ENCODE measurements around the gene ZNF443. TPM values are rescaled to one million over a fixed set of nuclear protein-coding genes. Genes with fewer than 3 reads are reported as not detected.

The ZNF443 gene
- total RNA-seq, 1 experiment from 2014 or later, result 9.4 TPM

GRCh38 chr19:12465211-12465610 is 24.4 kb upstream of the ZNF443 start:
- H3K9me3 Mint-ChIP-seq, result peaks cover 73 to 78% of the 10 kb centered on the region in 2 experiments
- no peak overlapping the region for H2BK20ac ChIP-seq (ENCODE audit: low read depth, low read length, poor library complexity, severe bottlenecking)
- no peak overlapping the region for H2BK120ac ChIP-seq (ENCODE audit: low read depth, low read length, poor library complexity, severe bottlenecking)
- no peaks in the 10 kb centered on the region for H4K20me1 ChIP-seq (ENCODE audit: control insufficient read depth, insufficient read depth, insufficient read length)
- no peak overlapping the region for H3K4me2 ChIP-seq (ENCODE audit: insufficient read depth, insufficient read length, low read length)
- no peak overlapping the region for H2BK15ac ChIP-seq (ENCODE audit: low read depth, low read length)
- H3K23me2 ChIP-seq (ENCODE audit: insufficient read length, low read depth, low read length, poor library complexity, severe bottlenecking), result no peaks in the 10 kb centered on the region
- H3K4me3 Mint-ChIP-seq, result no peak overlapping the region
- WGBS (ENCODE audit: extremely low coverage, insufficient read length, low lambda C conversion rate), result no CpG with 5 or more reads among the region's 5 CpGs
- H3K4ac ChIP-seq (ENCODE audit: low read depth, low read length), result no peak overlapping the region
- no peak overlapping the region for H3K27ac ChIP-seq (ENCODE audit: insufficient read length, low read depth, low read length)
- no peaks in the 10 kb centered on the region for H3K27me3 ChIP-seq (ENCODE audit: insufficient read depth, low read length)
- H2BK12ac ChIP-seq (ENCODE audit: insufficient read length, low read depth, low read length), result no peak overlapping the region
- H3K9me3 ChIP-seq (ENCODE audit: control insufficient read depth, low read depth, low read length), result peaks cover 53% of the 10 kb centered on the region
- no peak overlapping the region for H2BK5ac ChIP-seq (ENCODE audit: insufficient read length, low read length)
- no peak for DNase-seq
- no peak overlapping the region for H3K14ac ChIP-seq (ENCODE audit: insufficient read depth, low read length)
- peaks cover 38 to 56% (median 53%) of the 10 kb centered on the region in 3 experiments for H3K36me3 Mint-ChIP-seq (ENCODE audit: insufficient read depth in 1 of 3, low read depth in 3 of 3)
- no peak overlapping the region for H2AK5ac ChIP-seq (ENCODE audit: insufficient read length, low read length)
- H4K8ac ChIP-seq (replicated peaks; ENCODE audit: insufficient read length, low read depth, low read length), result no peak overlapping the region
- TF ChIP-seq, protein P1, sequence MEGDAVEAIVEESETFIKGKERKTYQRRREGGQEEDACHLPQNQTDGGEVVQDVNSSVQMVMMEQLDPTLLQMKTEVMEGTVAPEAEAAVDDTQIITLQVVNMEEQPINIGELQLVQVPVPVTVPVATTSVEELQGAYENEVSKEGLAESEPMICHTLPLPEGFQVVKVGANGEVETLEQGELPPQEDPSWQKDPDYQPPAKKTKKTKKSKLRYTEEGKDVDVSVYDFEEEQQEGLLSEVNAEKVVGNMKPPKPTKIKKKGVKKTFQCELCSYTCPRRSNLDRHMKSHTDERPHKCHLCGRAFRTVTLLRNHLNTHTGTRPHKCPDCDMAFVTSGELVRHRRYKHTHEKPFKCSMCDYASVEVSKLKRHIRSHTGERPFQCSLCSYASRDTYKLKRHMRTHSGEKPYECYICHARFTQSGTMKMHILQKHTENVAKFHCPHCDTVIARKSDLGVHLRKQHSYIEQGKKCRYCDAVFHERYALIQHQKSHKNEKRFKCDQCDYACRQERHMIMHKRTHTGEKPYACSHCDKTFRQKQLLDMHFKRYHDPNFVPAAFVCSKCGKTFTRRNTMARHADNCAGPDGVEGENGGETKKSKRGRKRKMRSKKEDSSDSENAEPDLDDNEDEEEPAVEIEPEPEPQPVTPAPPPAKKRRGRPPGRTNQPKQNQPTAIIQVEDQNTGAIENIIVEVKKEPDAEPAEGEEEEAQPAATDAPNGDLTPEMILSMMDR (conservative IDR thresholded peaks at IDR 0.05), result no peak
- no peak overlapping the region for H4K5ac ChIP-seq (ENCODE audit: insufficient read length, low read depth, low read length)
- no peak overlapping the region for H3K23ac ChIP-seq (ENCODE audit: insufficient read length, low read depth, low read length)
- H3T11ph ChIP-seq (ENCODE audit: low read length), result no peak overlapping the region
- no peak overlapping the region for H3K56ac ChIP-seq (ENCODE audit: insufficient read length, low read depth, low read length)
- H3K27ac Mint-ChIP-seq, result no peak overlapping the region
- H3K79me1 ChIP-seq (ENCODE audit: insufficient read depth, low read depth, low read length, poor library complexity, severe bottlenecking), result no peaks in the 10 kb centered on the region
- H3K79me2 ChIP-seq (ENCODE audit: insufficient read depth, low read length), result no peaks in the 10 kb centered on the region
- H3K27me3 Mint-ChIP-seq (ENCODE audit: low read depth), result peaks cover 3% of the 10 kb centered on the region; the same call in 1 of the 2 replicates
- H2AFZ ChIP-seq (ENCODE audit: low read length), result no peak overlapping the region
- no peak overlapping the region for H4K91ac ChIP-seq (ENCODE audit: insufficient read length, low read depth, low read length)
- no peaks in the 10 kb centered on the region for H3K4me1 Mint-ChIP-seq
- H3K4me1 ChIP-seq (ENCODE audit: insufficient read depth, low read length), result no peaks in the 10 kb centered on the region
- no peak overlapping the region for H3K18ac ChIP-seq (ENCODE audit: insufficient read length, low read depth, low read length)
- H3K9ac ChIP-seq (ENCODE audit: extremely low read depth, insufficient read length, low read length), result no peak overlapping the region

Data from H9 (cell line).